ENCODE results near the gene TRIP13. TPM values are rescaled to one million over a fixed set of nuclear protein-coding genes. Genes with fewer than 3 reads are reported as not detected.

The TRIP13 gene
- total and polyA plus RNA-seq, 2 of the 13 experiments (the other 11 are each of a cell fraction or from before 2014, with no cell fraction given), result 13.5 to 33.0 TPM

DNA sequence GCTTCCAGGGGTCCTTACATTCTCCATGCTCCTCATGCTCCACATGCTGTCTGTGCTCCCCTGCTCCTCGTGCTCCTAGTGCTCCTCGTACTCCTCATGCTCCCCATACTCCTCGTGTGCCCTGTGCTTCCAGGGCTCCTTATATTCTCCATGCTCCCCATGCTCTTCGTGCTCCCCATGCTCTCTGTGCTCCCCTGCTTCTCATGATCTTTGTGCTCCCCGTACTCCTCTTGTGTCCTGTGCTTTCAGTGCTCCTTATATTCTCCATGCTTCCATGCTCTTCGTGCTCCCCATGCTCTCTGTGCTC is 51.9 kb downstream of the TRIP13 start (continued):
- TF ChIP-seq ZBTB8A (CRISPR knock-in tag; IDR thresholded peaks at IDR 0.05; ENCODE audit: borderline replicate concordance, low read depth) (no peak), PHF5A (CRISPR knock-in tag; IDR thresholded peaks at IDR 0.05; ENCODE audit: low read depth, unreplicated experiment) (no peak), AKAP8 (CRISPR knock-in tag; IDR thresholded peaks at IDR 0.05) (no peak), ZFX (CRISPR knock-in tag; IDR thresholded peaks at IDR 0.05; ENCODE audit: low read depth) (no peak), PTBP1 (IDR thresholded peaks at IDR 0.05; ENCODE audit: low read depth, low read length, poor library complexity, severe bottlenecking) (no peak)

DNA sequence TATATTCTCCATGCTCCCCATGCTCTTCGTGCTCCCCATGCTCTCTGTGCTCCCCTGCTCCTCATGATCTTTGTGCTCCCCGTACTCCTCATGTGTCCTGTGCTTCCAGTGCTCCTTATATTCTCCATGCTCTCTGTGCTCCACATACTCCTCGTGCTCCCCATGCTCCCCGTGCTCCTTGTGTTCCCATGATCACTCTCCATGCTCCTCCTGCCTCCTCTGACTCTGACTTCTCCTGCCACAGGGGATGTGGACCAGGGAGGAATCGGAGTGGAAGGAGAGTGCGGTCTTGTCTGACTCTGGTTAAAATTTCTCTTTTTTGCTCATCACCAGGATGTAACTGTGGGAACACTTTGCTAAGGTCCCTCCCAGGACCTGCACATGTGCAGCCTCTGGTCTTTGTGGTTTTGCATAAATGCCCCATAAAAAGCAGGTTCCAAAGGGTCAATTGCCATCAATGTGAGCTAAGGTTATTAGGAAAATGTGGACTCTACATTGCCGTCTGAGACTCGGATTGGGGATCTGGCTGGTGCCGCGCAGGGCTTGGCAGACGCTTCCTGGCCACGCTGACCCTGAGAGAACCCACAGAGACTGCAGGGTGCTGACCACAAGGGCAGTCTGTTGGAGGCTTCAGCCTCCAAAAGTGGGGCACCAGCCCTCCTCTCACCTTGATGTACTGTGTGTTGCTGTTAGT is 52.5 kb downstream of the TRIP13 start:
- H4K20me1 ChIP-seq (ENCODE audit: insufficient read depth, low read length), result no peaks in the 10 kb centered on the region; the same call in 1 of the 2 replicates
- FAIRE-seq (no peak), ATAC-seq (peak; percentile 18; the same call in 2 of the 3 replicates), DNase-seq (ENCODE audit: low spot score) (no peak)
- no TSS peak for BruUV-seq (replicated peaks)
- WGBS (ENCODE audit: low lambda C conversion rate), result 26% methylated on average over 6 of the region's 12 CpGs
- H3K27ac ChIP-seq (ENCODE audit: extremely low read length, insufficient read depth, low read length), result no peak overlapping the region
- no peak overlapping the region for H3K9ac ChIP-seq (ENCODE audit: insufficient read depth, low read depth, low read length)
- no peak overlapping the region for H2AFZ ChIP-seq (ENCODE audit: low read length)
- POLR2A ChIA-PET, result no interaction called here
- intact Hi-C loops (cut with micrococcal nuclease; ENCODE audit: unreplicated experiment), result loop anchor here (10.0 kb wide), 1 partner anchor 730 kb away; the partner anchor contains the start of genes CCDC127 and SDHA
- CTCF ChIA-PET (ENCODE audit: low intra/inter-chr PET ratio, low total read pairs), result no interaction called here
- in situ Hi-C loops (cut with HindIII; ENCODE audit: extremely low pct_ligation_motif_present, low pct_unique_long_range_greater_than_20kb), result no loop called here
- H3K4me2 ChIP-seq (ENCODE audit: low read depth, low read length), result no peak overlapping the region
- H3K27me3 ChIP-seq (ENCODE audit: control insufficient read depth in 1 of 2, insufficient read depth in 2 of 2, low read length in 2 of 2), result peaks cover 20 to 56% of the 10 kb centered on the region in 2 experiments
- H3K9me3 ChIP-seq (ENCODE audit: low read length), result no peaks in the 10 kb centered on the region
- TF ChIP-seq ZNF263 (CRISPR knock-in tag; IDR thresholded peaks at IDR 0.05), result peak; percentile 78
- TF ChIP-seq ZNF256 (CRISPR knock-in tag; conservative IDR thresholded peaks at IDR 0.05), result no peak
- TF ChIP-seq MED8 (CRISPR knock-in tag; IDR thresholded peaks at IDR 0.05; ENCODE audit: insufficient replicate concordance), result no peak
- no peak for TF ChIP-seq POLR2A (IDR thresholded peaks at IDR 0.05; ENCODE audit: insufficient read depth in 1 of 2, low read depth in 2 of 2, low read length in 2 of 2)
- TF ChIP-seq, protein P1, sequence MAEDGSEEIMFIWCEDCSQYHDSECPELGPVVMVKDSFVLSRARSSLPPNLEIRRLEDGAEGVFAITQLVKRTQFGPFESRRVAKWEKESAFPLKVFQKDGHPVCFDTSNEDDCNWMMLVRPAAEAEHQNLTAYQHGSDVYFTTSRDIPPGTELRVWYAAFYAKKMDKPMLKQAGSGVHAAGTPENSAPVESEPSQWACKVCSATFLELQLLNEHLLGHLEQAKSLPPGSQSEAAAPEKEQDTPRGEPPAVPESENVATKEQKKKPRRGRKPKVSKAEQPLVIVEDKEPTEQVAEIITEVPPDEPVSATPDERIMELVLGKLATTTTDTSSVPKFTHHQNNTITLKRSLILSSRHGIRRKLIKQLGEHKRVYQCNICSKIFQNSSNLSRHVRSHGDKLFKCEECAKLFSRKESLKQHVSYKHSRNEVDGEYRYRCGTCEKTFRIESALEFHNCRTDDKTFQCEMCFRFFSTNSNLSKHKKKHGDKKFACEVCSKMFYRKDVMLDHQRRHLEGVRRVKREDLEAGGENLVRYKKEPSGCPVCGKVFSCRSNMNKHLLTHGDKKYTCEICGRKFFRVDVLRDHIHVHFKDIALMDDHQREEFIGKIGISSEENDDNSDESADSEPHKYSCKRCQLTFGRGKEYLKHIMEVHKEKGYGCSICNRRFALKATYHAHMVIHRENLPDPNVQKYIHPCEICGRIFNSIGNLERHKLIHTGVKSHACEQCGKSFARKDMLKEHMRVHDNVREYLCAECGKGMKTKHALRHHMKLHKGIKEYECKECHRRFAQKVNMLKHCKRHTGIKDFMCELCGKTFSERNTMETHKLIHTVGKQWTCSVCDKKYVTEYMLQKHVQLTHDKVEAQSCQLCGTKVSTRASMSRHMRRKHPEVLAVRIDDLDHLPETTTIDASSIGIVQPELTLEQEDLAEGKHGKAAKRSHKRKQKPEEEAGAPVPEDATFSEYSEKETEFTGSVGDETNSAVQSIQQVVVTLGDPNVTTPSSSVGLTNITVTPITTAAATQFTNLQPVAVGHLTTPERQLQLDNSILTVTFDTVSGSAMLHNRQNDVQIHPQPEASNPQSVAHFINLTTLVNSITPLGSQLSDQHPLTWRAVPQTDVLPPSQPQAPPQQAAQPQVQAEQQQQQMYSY (CRISPR knock-in tag; IDR thresholded peaks at IDR 0.05), result peak; percentile 71; the same call in 1 of the 2 replicates
- no peaks in the 10 kb centered on the region for H3K36me3 ChIP-seq (replicated peaks in 1 of 2; ENCODE audit: control insufficient read depth in 1 of 2, insufficient read depth in 2 of 2, low read length in 2 of 2)
- H3K4me3 ChIP-seq (replicated peaks in 1 of 3; ENCODE audit: insufficient read depth in 1 of 3, low read depth in 2 of 3, low read length in 3 of 3), result no peak overlapping the region
- no peaks in the 10 kb centered on the region for H3K4me1 ChIP-seq (ENCODE audit: insufficient read depth, low read length)
- H3K79me2 ChIP-seq (ENCODE audit: insufficient read depth, low read length), result no peaks in the 10 kb centered on the region

Data from HepG2 (cell line).